Natural killer cell (primary cell): ENCODE measurements around the gene STX8. TPM values are rescaled to one million over a fixed set of nuclear protein-coding genes. Genes with fewer than 3 reads are reported as not detected.

Source experiments
- ATAC-seq, 3 donors: fragments of 150-1000 bp in 2 of 3; fragments of 200-7000 bp in 1 of 3; cut with Tn5 transposase; 1 replicate in 1 of 3; 2 replicates in 2 of 3; pipeline ENCODE4 v1.10.0; 2021; ENCODE audit warnings: mild to moderate bottlenecking in 2 of 3, moderate library complexity in 2 of 3
- DNase-seq, 2 donors: peaks; one replicate each; pipeline versions ENCODE4 v3.0.0 to v3.0.0-alpha.2; 2013 to 2021; ENCODE audit warnings: mixed read lengths in 1 of 2
- H3K27ac ChIP-seq: one replicate; pipeline ENCODE4 v1.5.1; 2013; ENCODE audit warnings: mild to moderate bottlenecking, low read length
- H3K27me3 ChIP-seq: one replicate; pipeline ENCODE4 v1.6.1; 2013; ENCODE audit warnings: low read length; ENCODE audit not compliant: control insufficient read depth, insufficient read depth
- H3K36me3 ChIP-seq: one replicate; pipeline ENCODE4 v1.6.1; 2013; ENCODE audit warnings: low read length; ENCODE audit not compliant: control insufficient read depth, insufficient read depth
- H3K4me1 ChIP-seq: one replicate; pipeline ENCODE4 v1.6.1; 2013; ENCODE audit warnings: low read length; ENCODE audit not compliant: control insufficient read depth, insufficient read depth
- H3K4me3 ChIP-seq: one replicate; pipeline ENCODE4 v1.5.1; 2013; ENCODE audit warnings: low read length
- H3K9me3 ChIP-seq: one replicate; pipeline ENCODE4 v1.6.1; 2013; ENCODE audit warnings: low read length; ENCODE audit not compliant: control insufficient read depth, insufficient read depth
- H3K27ac Mint-ChIP-seq, 2 donors: one replicate each; pipeline ENCODE4 v1.8.0; 2022; ENCODE audit warnings: mild to moderate bottlenecking in 2 of 2, mixed read lengths in 2 of 2, moderate library complexity in 1 of 2
- H3K27me3 Mint-ChIP-seq, 2 donors: one replicate each; pipeline ENCODE4 v1.8.0; 2022; ENCODE audit warnings: low read depth in 2 of 2, mixed read lengths in 2 of 2
- H3K36me3 Mint-ChIP-seq: one replicate; pipeline ENCODE4 v1.8.0; 2022; ENCODE audit warnings: mixed read lengths
- H3K4me1 Mint-ChIP-seq, 2 donors: one replicate each; pipeline ENCODE4 v1.8.0; 2022; ENCODE audit warnings: mixed read lengths in 2 of 2
- H3K4me3 Mint-ChIP-seq: one replicate; pipeline ENCODE4 v1.8.0; 2022; ENCODE audit warnings: mild to moderate bottlenecking, moderate library complexity, mixed read lengths
- H3K9me3 Mint-ChIP-seq, 2 donors: one replicate each; pipeline ENCODE4 v1.8.0; 2022; ENCODE audit warnings: mixed read lengths in 2 of 2
- WGBS: methylation state at CpG from one replicate; pipeline ENCODE4 v1.1.7; 2013; ENCODE audit warnings: missing lambda C conversion rate; ENCODE audit not compliant: insufficient coverage; 5-methylcytosine and 5-hydroxymethylcytosine counted together
- intact Hi-C: fragments of 100-400 bp; cut with micrococcal nuclease; formaldehyde crosslinking; loops from one replicate; pipeline ENCODE4 v1.14.2; 2022
- total RNA-seq, 4 donors: library from RNA; stranded (reverse); fragments of 120-200 nt in 1 of 4; gene quantifications; one replicate each; pipeline versions ENCODE4 v1.2.3 to v1.2.4, GENCODE V29; 2013 to 2022
- TF ChIP-seq, protein P1 (sequence below): fragments of 200-600 bp; IDR thresholded peaks from one replicate; pipeline ENCODE4 v1.8.0; 2022; ENCODE audit warnings: antibody characterized with exemption

Gene STX8
- total RNA-seq, 3 donors from 2014 or later (not counting 1 experiment from before 2014, with no cell fraction given) = 96.3 to 141 (median 120) TPM

- intact Hi-C loops = no loop called here
- Histone ChIP-seq H3K27me3 (no peaks in the 10 kb centered on the region), H3K27ac (no peak overlapping the region), H3K36me3 (no peaks in the 10 kb centered on the region), H3K9me3 (no peaks in the 10 kb centered on the region), H3K4me1 (no peaks in the 10 kb centered on the region), H3K4me3 (no peak overlapping the region)
- TF ChIP-seq, protein P1, sequence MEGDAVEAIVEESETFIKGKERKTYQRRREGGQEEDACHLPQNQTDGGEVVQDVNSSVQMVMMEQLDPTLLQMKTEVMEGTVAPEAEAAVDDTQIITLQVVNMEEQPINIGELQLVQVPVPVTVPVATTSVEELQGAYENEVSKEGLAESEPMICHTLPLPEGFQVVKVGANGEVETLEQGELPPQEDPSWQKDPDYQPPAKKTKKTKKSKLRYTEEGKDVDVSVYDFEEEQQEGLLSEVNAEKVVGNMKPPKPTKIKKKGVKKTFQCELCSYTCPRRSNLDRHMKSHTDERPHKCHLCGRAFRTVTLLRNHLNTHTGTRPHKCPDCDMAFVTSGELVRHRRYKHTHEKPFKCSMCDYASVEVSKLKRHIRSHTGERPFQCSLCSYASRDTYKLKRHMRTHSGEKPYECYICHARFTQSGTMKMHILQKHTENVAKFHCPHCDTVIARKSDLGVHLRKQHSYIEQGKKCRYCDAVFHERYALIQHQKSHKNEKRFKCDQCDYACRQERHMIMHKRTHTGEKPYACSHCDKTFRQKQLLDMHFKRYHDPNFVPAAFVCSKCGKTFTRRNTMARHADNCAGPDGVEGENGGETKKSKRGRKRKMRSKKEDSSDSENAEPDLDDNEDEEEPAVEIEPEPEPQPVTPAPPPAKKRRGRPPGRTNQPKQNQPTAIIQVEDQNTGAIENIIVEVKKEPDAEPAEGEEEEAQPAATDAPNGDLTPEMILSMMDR = no peak
- no peak for ATAC-seq
- DNase-seq = no peak
- H3K27ac Mint-ChIP-seq = no peak overlapping the region
- no peaks in the 10 kb centered on the region for H3K27me3 Mint-ChIP-seq
- H3K36me3 Mint-ChIP-seq = no peaks in the 10 kb centered on the region
- peaks cover 11 to 28% of the 10 kb centered on the region in 2 donors for H3K4me1 Mint-ChIP-seq
- no peaks in the 10 kb centered on the region for H3K9me3 Mint-ChIP-seq
- no peak overlapping the region for H3K4me3 Mint-ChIP-seq
- WGBS = 94% methylated on average over 8 of the region's 8 CpGs
Observed at GRCh38 chr17:9279893-9280292, 295.7 kb downstream of the STX8 start.

DNA sequence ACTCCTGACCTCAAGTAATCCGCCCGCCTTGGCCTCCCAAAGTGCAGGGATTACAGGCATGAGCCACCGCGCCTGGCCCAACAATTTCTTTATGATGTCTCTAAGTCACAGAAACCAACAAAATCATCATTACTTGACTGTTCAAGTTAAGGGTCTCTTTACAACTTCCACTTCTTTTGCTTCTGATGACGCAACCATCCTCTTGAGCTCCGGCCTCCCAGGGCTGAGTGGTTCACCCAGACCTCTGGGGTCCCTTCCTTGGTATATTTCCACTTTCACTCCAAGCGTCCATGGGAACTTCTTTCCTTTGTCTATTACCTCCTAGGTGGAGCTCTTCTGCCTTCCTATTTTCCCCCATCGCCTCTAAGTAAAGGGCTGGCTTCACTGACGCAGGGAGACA is 300.6 kb downstream of the STX8 start:
- intact Hi-C loops = no loop called here
- TF ChIP-seq, protein P1 = no peak

DNA sequence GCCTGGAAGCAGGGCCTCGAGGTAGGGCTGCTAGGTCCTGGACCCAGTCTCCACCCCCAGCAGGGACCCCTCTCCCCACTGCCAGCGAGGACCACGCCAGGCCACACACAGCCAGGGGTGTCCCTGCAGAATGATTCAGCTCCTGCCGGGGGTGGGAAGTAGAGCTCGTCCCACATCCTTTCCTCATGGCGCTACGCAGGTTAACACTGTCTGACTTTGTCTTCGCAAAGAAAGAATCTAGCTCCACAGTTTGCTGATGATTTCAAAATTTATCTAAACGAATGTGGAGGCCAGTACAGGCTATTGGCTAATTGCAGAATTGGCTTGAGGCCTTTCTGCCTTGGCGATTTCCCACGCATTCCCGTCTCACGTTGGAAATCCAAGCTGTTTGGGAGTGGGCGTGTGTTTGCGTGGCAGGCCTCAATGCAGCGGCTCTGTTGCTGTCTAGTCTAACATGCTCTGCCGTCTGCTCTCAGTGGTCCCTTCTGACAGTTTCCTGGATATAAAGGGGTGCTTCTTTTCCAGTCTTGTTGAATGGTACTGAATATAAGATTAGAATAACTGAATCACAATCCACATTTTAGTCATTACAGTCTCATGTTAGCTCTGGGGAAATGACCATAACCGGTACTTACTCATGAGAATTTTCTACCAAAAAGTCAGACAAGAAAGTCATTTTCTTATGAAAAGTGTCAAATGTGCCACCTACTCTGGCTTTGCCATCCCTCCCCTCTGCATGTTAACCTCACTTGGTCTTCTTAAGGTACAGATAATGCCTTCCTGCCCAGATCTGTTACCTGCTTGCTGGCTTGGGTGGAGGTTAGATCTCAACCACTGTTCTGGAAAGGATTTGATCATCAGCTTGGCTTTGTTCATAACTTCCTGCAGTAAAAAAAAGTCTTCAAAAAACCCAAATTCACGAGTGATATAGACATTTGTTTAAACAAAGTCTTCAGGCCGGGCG is 301.9 kb downstream of the STX8 start:
- no peaks in the 10 kb centered on the region for H3K27me3 Mint-ChIP-seq
- H3K4me1 ChIP-seq = no peaks in the 10 kb centered on the region
- no peak overlapping the region for H3K4me3 Mint-ChIP-seq
- no peaks in the 10 kb centered on the region for H3K9me3 ChIP-seq
- WGBS = 88% methylated on average over 20 of the region's 21 CpGs
- H3K27me3 ChIP-seq = no peaks in the 10 kb centered on the region
- peaks cover 11 to 24% of the 10 kb centered on the region in 2 donors for H3K4me1 Mint-ChIP-seq
- TF ChIP-seq, protein P1 = no peak
- no peaks in the 10 kb centered on the region for H3K36me3 ChIP-seq
- no peak overlapping the region for H3K4me3 ChIP-seq
- H3K27ac ChIP-seq = no peak overlapping the region
- peak in 1 of 2 donors; percentile 14 for DNase-seq
- no peaks in the 10 kb centered on the region for H3K36me3 Mint-ChIP-seq
- H3K27ac Mint-ChIP-seq = no peak overlapping the region
- no peaks in the 10 kb centered on the region for H3K9me3 Mint-ChIP-seq
- intact Hi-C loops = no loop called here
- no peak for ATAC-seq

More for the DNA sequence above, 300.6 kb downstream of the STX8 start:
- no peaks in the 10 kb centered on the region for H3K9me3 ChIP-seq
- H3K4me1 ChIP-seq = no peaks in the 10 kb centered on the region
- Mint-ChIP-seq H3K27ac (no peak overlapping the region), H3K4me1 (peaks cover 11 to 24% of the 10 kb centered on the region in 2 donors), H3K36me3 (no peaks in the 10 kb centered on the region), H3K4me3 (no peak overlapping the region), H3K9me3 (no peaks in the 10 kb centered on the region), H3K27me3 (no peaks in the 10 kb centered on the region)
- no peak overlapping the region for H3K4me3 ChIP-seq
- WGBS = 96% methylated on average over 9 of the region's 9 CpGs
- no peaks in the 10 kb centered on the region for H3K27me3 ChIP-seq
- DNase-seq (no peak), ATAC-seq (no peak)
- no peaks in the 10 kb centered on the region for H3K36me3 ChIP-seq
- no peak overlapping the region for H3K27ac ChIP-seq
